Measurements from ENCODE around the gene TET1.
"Not testable (repeated sequence)": the region's sequence is repeated elsewhere in the genome, so short reads cannot be mapped to it uniquely, and the experiment has no call there.

GRCh38 chr10:68584187-68584586 is 24.1 kb downstream of the TET1 start:
- not testable (repeated sequence) for TF ChIP-seq EP300 (IDR thresholded peaks at IDR 0.05); POLR2A (IDR thresholded peaks at IDR 0.05; ENCODE audit: low read length); HOXA7 (CRISPR knock-in tag; IDR thresholded peaks at IDR 0.05); RAD21 (conservative IDR thresholded peaks at IDR 0.05 in 1 of 2, IDR thresholded peaks at IDR 0.05 in 1 of 2); MAFK (IDR thresholded peaks at IDR 0.05; ENCODE audit: partially characterized antibody); MAX (IDR thresholded peaks at IDR 0.05); NFE2L2 (conservative IDR thresholded peaks at IDR 0.05; ENCODE audit: low read length); JUN (IDR thresholded peaks at IDR 0.05); SMC3 (IDR thresholded peaks at IDR 0.05); CBX2 (IDR thresholded peaks at IDR 0.05; ENCODE audit: borderline replicate concordance, low read depth)
- TF ChIP-seq, protein P1, sequence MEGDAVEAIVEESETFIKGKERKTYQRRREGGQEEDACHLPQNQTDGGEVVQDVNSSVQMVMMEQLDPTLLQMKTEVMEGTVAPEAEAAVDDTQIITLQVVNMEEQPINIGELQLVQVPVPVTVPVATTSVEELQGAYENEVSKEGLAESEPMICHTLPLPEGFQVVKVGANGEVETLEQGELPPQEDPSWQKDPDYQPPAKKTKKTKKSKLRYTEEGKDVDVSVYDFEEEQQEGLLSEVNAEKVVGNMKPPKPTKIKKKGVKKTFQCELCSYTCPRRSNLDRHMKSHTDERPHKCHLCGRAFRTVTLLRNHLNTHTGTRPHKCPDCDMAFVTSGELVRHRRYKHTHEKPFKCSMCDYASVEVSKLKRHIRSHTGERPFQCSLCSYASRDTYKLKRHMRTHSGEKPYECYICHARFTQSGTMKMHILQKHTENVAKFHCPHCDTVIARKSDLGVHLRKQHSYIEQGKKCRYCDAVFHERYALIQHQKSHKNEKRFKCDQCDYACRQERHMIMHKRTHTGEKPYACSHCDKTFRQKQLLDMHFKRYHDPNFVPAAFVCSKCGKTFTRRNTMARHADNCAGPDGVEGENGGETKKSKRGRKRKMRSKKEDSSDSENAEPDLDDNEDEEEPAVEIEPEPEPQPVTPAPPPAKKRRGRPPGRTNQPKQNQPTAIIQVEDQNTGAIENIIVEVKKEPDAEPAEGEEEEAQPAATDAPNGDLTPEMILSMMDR (IDR thresholded peaks at IDR 0.05): not testable (repeated sequence)
- TF ChIP-seq, protein P2, sequence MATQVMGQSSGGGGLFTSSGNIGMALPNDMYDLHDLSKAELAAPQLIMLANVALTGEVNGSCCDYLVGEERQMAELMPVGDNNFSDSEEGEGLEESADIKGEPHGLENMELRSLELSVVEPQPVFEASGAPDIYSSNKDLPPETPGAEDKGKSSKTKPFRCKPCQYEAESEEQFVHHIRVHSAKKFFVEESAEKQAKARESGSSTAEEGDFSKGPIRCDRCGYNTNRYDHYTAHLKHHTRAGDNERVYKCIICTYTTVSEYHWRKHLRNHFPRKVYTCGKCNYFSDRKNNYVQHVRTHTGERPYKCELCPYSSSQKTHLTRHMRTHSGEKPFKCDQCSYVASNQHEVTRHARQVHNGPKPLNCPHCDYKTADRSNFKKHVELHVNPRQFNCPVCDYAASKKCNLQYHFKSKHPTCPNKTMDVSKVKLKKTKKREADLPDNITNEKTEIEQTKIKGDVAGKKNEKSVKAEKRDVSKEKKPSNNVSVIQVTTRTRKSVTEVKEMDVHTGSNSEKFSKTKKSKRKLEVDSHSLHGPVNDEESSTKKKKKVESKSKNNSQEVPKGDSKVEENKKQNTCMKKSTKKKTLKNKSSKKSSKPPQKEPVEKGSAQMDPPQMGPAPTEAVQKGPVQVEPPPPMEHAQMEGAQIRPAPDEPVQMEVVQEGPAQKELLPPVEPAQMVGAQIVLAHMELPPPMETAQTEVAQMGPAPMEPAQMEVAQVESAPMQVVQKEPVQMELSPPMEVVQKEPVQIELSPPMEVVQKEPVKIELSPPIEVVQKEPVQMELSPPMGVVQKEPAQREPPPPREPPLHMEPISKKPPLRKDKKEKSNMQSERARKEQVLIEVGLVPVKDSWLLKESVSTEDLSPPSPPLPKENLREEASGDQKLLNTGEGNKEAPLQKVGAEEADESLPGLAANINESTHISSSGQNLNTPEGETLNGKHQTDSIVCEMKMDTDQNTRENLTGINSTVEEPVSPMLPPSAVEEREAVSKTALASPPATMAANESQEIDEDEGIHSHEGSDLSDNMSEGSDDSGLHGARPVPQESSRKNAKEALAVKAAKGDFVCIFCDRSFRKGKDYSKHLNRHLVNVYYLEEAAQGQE (IDR thresholded peaks at IDR 0.05): not testable (repeated sequence)
- TF ChIP-seq, protein P3, sequence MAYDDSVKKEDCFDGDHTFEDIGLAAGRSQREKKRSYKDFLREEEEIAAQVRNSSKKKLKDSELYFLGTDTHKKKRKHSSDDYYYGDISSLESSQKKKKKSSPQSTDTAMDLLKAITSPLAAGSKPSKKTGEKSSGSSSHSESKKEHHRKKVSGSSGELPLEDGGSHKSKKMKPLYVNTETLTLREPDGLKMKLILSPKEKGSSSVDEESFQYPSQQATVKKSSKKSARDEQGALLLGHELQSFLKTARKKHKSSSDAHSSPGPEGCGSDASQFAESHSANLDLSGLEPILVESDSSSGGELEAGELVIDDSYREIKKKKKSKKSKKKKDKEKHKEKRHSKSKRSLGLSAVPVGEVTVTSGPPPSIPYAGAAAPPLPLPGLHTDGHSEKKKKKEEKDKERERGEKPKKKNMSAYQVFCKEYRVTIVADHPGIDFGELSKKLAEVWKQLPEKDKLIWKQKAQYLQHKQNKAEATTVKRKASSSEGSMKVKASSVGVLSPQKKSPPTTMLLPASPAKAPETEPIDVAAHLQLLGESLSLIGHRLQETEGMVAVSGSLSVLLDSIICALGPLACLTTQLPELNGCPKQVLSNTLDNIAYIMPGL (CRISPR knock-in tag; IDR thresholded peaks at IDR 0.05; ENCODE audit: borderline replicate concordance): not testable (repeated sequence)

Measured in A549 (cell line).